Testis (tissue), 2 donors: ENCODE data around the gene POLR2J.

Source experiments
- CTCF ChIP-seq, 3 experiments: fragments of 450-650 bp in 2 of 3; fragments of 200-600 bp in 1 of 3; sonication (generic) in 1 of 3; IDR thresholded peaks; one replicate each; pipeline ENCODE4 v1.5.1; 2016 to 2019; ENCODE audit warnings: antibody characterized with exemption in 3 of 3, mild to moderate bottlenecking in 2 of 3, moderate library complexity in 1 of 3
- POLR2A ChIP-seq: fragments of 450-650 bp; IDR thresholded peaks from one replicate; pipeline ENCODE4 v1.6.1; 2017; ENCODE audit warnings: antibody characterized with exemption, mild to moderate bottlenecking, moderate library complexity

- TF ChIP-seq CTCF (IDR thresholded peaks at IDR 0.05) (no peak), POLR2A (no peak)
These were observed 6.3 kb downstream of the POLR2J start for GRCh38 chr7:102472126-102473041.
